GM21825 (cell line): ENCODE measurements around the gene ATP2B2.
"Not testable (repeated sequence)": the region's sequence is repeated elsewhere in the genome, so short reads cannot be mapped to it uniquely, and the experiment has no call there.

Source experiments
- ATAC-seq: cut with Tn5 transposase; IDR thresholded peaks from one replicate; pipeline ENCODE4 v1.9.1; 2021; ENCODE audit warnings: mild to moderate bottlenecking, moderate library complexity; ENCODE audit not compliant: unreplicated experiment

The ATP2B2 gene

GRCh38 chr3:10505050-10505790, at the start of gene ATP2B2:
Gene ATP2B2, minus strand, starts transcription at chr3:10505586. Its CDS starts 56,043 bp downstream, at chr3:10449543.
- no peak for ATAC-seq

GRCh38 chr3:10554746-10555145, 49.4 kb upstream of the ATP2B2 start:
- no peak for ATAC-seq

GRCh38 chr3:10554236-10554611, 48.8 kb upstream of the ATP2B2 start:
- no peak for ATAC-seq

- ATAC-seq, result no peak
Measured at GRCh38 chr3:10553591-10554235, 48.3 kb upstream of the ATP2B2 start.

- ATAC-seq, result no peak
Measured at GRCh38 chr3:10552631-10552943, 47.2 kb upstream of the ATP2B2 start.

GRCh38 chr3:10551821-10552630, 46.6 kb upstream of the ATP2B2 start:
- ATAC-seq, result no peak

GRCh38 chr3:10551139-10551538, 45.8 kb upstream of the ATP2B2 start:
- ATAC-seq, result no peak

- no peak for ATAC-seq
Measured at GRCh38 chr3:10550705-10551104, 45.3 kb upstream of the ATP2B2 start.

GRCh38 chr3:10549617-10550230, 44.3 kb upstream of the ATP2B2 start:
- ATAC-seq, result no peak

GRCh38 chr3:10548992-10549391, 43.6 kb upstream of the ATP2B2 start:
- ATAC-seq, result no peak

GRCh38 chr3:10547841-10548783, 42.7 kb upstream of the ATP2B2 start:
- no peak for ATAC-seq

GRCh38 chr3:10547413-10547812, 42.0 kb upstream of the ATP2B2 start:
- no peak for ATAC-seq

GRCh38 chr3:10546820-10547263, 41.5 kb upstream of the ATP2B2 start:
- ATAC-seq, result no peak

- no peak for ATAC-seq
Measured at GRCh38 chr3:10546181-10546624, 40.8 kb upstream of the ATP2B2 start.

GRCh38 chr3:10542518-10542917, 37.1 kb upstream of the ATP2B2 start:
- ATAC-seq, result no peak

- ATAC-seq, result not testable (repeated sequence)
Measured at GRCh38 chr3:10540347-10540746, 35.0 kb upstream of the ATP2B2 start.

GRCh38 chr3:10534066-10534465, 28.7 kb upstream of the ATP2B2 start:
- no peak for ATAC-seq

- no peak for ATAC-seq
Measured at GRCh38 chr3:10533737-10534023, 28.3 kb upstream of the ATP2B2 start.

GRCh38 chr3:10532939-10533736, 27.8 kb upstream of the ATP2B2 start:
- no peak for ATAC-seq

GRCh38 chr3:10531031-10531430, 25.6 kb upstream of the ATP2B2 start:
- no peak for ATAC-seq
